HG03575 (cell line): Measurements from ENCODE around the gene NEDD4L.
"Not testable (repeated sequence)": the region's sequence is repeated elsewhere in the genome, so short reads cannot be mapped to it uniquely, and the experiment has no call there.

Experiments used
- ATAC-seq: cut with Tn5 transposase; IDR thresholded peaks from one replicate; pipeline ENCODE4 v1.9.1; 2021; ENCODE audit not compliant: unreplicated experiment, insufficient number of reproducible peaks, low FRiP score; ENCODE audit errors: extremely low read depth

NEDD4L gene

GRCh38 chr18:58263055-58263957 is 219.3 kb downstream of the NEDD4L start:
- ATAC-seq, result no peak

GRCh38 chr18:58264075-58264474 is 220.0 kb downstream of the NEDD4L start:
- ATAC-seq, result no peak

GRCh38 chr18:58264840-58265239 is 220.8 kb downstream of the NEDD4L start:
- ATAC-seq, result no peak

- not testable (repeated sequence) for ATAC-seq
Measured at GRCh38 chr18:58265489-58265888, 221.5 kb downstream of the NEDD4L start.

- no peak for ATAC-seq
Measured at GRCh38 chr18:58266291-58266690, 222.3 kb downstream of the NEDD4L start.

- no peak for ATAC-seq
Measured at GRCh38 chr18:58267493-58267892, 223.5 kb downstream of the NEDD4L start.

GRCh38 chr18:58268849-58269248 is 224.8 kb downstream of the NEDD4L start:
- no peak for ATAC-seq

- ATAC-seq, result no peak
Measured at GRCh38 chr18:58269931-58270330, 225.9 kb downstream of the NEDD4L start.

GRCh38 chr18:58270396-58270795 is 226.4 kb downstream of the NEDD4L start:
- no peak for ATAC-seq

- no peak for ATAC-seq
Measured at GRCh38 chr18:58271770-58272169, 227.7 kb downstream of the NEDD4L start.

- ATAC-seq, result no peak
Measured at GRCh38 chr18:58272209-58272608, 228.2 kb downstream of the NEDD4L start.

- no peak for ATAC-seq
Measured at GRCh38 chr18:58272779-58273435, 228.9 kb downstream of the NEDD4L start.

- no peak for ATAC-seq
Measured at GRCh38 chr18:58275176-58275575, 231.2 kb downstream of the NEDD4L start.

- no peak for ATAC-seq
Measured at GRCh38 chr18:58276789-58277739, 233.0 kb downstream of the NEDD4L start.

GRCh38 chr18:58279504-58280175 is 235.6 kb downstream of the NEDD4L start:
- ATAC-seq, result no peak

GRCh38 chr18:58280191-58280590 is 236.2 kb downstream of the NEDD4L start:
- no peak for ATAC-seq

- not testable (repeated sequence) for ATAC-seq
Measured at GRCh38 chr18:58282872-58283271, 238.8 kb downstream of the NEDD4L start.

GRCh38 chr18:58284699-58285448 is 240.8 kb downstream of the NEDD4L start:
- ATAC-seq, result no peak
